ENCODE data around the gene PREX1.
"Not testable (repeated sequence)": the region's sequence is repeated elsewhere in the genome, so short reads cannot be mapped to it uniquely, and the experiment has no call there.

DNA sequence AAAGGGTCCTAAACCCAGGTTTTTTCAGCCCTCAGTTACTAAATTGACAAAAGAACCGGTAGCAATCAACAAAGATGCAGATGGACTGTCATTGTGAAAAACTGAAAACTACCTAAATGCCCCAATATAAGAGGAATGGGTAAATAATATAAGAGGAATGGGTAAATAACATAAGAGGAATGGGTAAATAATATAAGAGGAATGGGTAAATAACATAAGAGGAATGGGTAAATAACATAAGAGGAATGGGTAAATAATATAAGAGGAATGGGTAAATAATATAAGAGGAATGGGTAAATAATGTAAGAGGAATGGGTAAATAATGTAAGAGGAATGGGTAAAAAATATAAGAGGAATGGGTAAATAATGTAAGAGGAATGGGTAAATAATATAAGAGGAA is 15.7 kb downstream of the PREX1 start:
- not testable (repeated sequence) for TF ChIP-seq POLR2AphosphoS5 (IDR thresholded peaks at IDR 0.05; ENCODE audit: low read depth); EZH2 (IDR thresholded peaks at IDR 0.05; ENCODE audit: low read depth, unreplicated experiment); EZH2phosphoT487 (IDR thresholded peaks at IDR 0.05; ENCODE audit: unreplicated experiment)
- TF ChIP-seq, protein P1, sequence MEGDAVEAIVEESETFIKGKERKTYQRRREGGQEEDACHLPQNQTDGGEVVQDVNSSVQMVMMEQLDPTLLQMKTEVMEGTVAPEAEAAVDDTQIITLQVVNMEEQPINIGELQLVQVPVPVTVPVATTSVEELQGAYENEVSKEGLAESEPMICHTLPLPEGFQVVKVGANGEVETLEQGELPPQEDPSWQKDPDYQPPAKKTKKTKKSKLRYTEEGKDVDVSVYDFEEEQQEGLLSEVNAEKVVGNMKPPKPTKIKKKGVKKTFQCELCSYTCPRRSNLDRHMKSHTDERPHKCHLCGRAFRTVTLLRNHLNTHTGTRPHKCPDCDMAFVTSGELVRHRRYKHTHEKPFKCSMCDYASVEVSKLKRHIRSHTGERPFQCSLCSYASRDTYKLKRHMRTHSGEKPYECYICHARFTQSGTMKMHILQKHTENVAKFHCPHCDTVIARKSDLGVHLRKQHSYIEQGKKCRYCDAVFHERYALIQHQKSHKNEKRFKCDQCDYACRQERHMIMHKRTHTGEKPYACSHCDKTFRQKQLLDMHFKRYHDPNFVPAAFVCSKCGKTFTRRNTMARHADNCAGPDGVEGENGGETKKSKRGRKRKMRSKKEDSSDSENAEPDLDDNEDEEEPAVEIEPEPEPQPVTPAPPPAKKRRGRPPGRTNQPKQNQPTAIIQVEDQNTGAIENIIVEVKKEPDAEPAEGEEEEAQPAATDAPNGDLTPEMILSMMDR (conservative IDR thresholded peaks at IDR 0.05; ENCODE audit: low read depth in 2 of 2) = not testable (repeated sequence)
